ENCODE results near the gene HP.
"Not testable (repeated sequence)": the region's sequence is repeated elsewhere in the genome, so short reads cannot be mapped to it uniquely, and the experiment has no call there.

Gene HP

GRCh38 chr16:72066747-72067146 lies 12.4 kb downstream of the HP start:
- 17% methylated on average over 1 of the region's 1 CpG for WGBS (ENCODE audit: insufficient coverage)
- no peak overlapping the region for H3K27ac ChIP-seq (ENCODE audit: insufficient read depth in 1 of 2, low read depth in 1 of 2, low read length in 2 of 2, poor library complexity in 1 of 2, severe bottlenecking in 2 of 2)
- no peak overlapping the region for H3K4me3 ChIP-seq (ENCODE audit: control insufficient read depth in 1 of 7, extremely low read depth in 1 of 7, insufficient read depth in 4 of 7, low read depth in 2 of 7, low read length in 6 of 7)
- POLR2A ChIA-PET = no interaction called here
- H3K4me1 ChIP-seq (ENCODE audit: control extremely low read depth in 1 of 4, control insufficient read depth in 4 of 4, insufficient read depth in 4 of 4, low read length in 3 of 4) = no peaks in the 10 kb centered on the region
- CTCF ChIA-PET = interaction anchor here (0.9 to 3.5 kb wide), 8 partner anchors 13 to 45 kb away, joined by 3 to 33 read pairs (median 4); partner anchors contain the start of genes DHX38 and TXNL4B
- H3K36me3 ChIP-seq (ENCODE audit: control insufficient read depth in 4 of 4, insufficient read depth in 4 of 4, low read length in 3 of 4) = no peaks in the 10 kb centered on the region
- no peaks in the 10 kb centered on the region for H3K9me3 ChIP-seq (ENCODE audit: control extremely low read depth in 1 of 5, control insufficient read depth in 4 of 5, insufficient read depth in 2 of 5, low read depth in 1 of 5, low read length in 4 of 5)
- DNase-seq = peak; percentile 43 to 71 (median 64)
- no peaks in the 10 kb centered on the region for H3K27me3 ChIP-seq (replicated peaks in 2 of 5; ENCODE audit: control insufficient read depth in 4 of 5, insufficient read depth in 5 of 5, low read length in 4 of 5)

- H3K4me1 ChIP-seq (ENCODE audit: control extremely low read depth in 1 of 4, control insufficient read depth in 4 of 4, insufficient read depth in 4 of 4, low read length in 3 of 4) = no peaks in the 10 kb centered on the region
- no peaks in the 10 kb centered on the region for H3K27me3 ChIP-seq (replicated peaks in 2 of 5; ENCODE audit: control insufficient read depth in 4 of 5, insufficient read depth in 5 of 5, low read length in 4 of 5)
- POLR2A ChIA-PET = no interaction called here
- DNase-seq = no peak
- H3K9me3 ChIP-seq (ENCODE audit: control extremely low read depth in 1 of 5, control insufficient read depth in 4 of 5, insufficient read depth in 2 of 5, low read depth in 1 of 5, low read length in 4 of 5) = no peaks in the 10 kb centered on the region
- 95% methylated on average over 3 of the region's 4 CpGs for WGBS (ENCODE audit: insufficient coverage)
- H3K27ac ChIP-seq (ENCODE audit: insufficient read depth in 1 of 2, low read depth in 1 of 2, low read length in 2 of 2, poor library complexity in 1 of 2, severe bottlenecking in 2 of 2) = no peak overlapping the region
- H3K4me3 ChIP-seq (ENCODE audit: control insufficient read depth in 1 of 7, extremely low read depth in 1 of 7, insufficient read depth in 4 of 7, low read depth in 2 of 7, low read length in 6 of 7) = no peak overlapping the region
- CTCF ChIA-PET = interaction anchor here (0.7 to 3.5 kb wide), 3 partner anchors 31 to 1809 kb away, joined by 3 to 33 read pairs (median 3); no protein-coding TSS in a partner anchor
- H3K36me3 ChIP-seq (ENCODE audit: control insufficient read depth in 4 of 4, insufficient read depth in 4 of 4, low read length in 3 of 4) = no peaks in the 10 kb centered on the region
Observed at GRCh38 chr16:72068930-72069329, 14.6 kb downstream of the HP start.

- Histone ChIP-seq H3K27me3 (replicated peaks in 2 of 5; ENCODE audit: control insufficient read depth in 4 of 5, insufficient read depth in 5 of 5, low read length in 4 of 5) (no peaks in the 10 kb centered on the region), H3K27ac (ENCODE audit: insufficient read depth in 1 of 2, low read depth in 1 of 2, low read length in 2 of 2, poor library complexity in 1 of 2, severe bottlenecking in 2 of 2) (no peak overlapping the region), H3K9me3 (ENCODE audit: control extremely low read depth in 1 of 5, control insufficient read depth in 4 of 5, insufficient read depth in 2 of 5, low read depth in 1 of 5, low read length in 4 of 5) (no peaks in the 10 kb centered on the region), H3K4me1 (ENCODE audit: control extremely low read depth in 1 of 4, control insufficient read depth in 4 of 4, insufficient read depth in 4 of 4, low read length in 3 of 4) (no peaks in the 10 kb centered on the region), H3K4me3 (ENCODE audit: control insufficient read depth in 1 of 7, extremely low read depth in 1 of 7, insufficient read depth in 4 of 7, low read depth in 2 of 7, low read length in 6 of 7) (no peak overlapping the region), H3K36me3 (ENCODE audit: control insufficient read depth in 4 of 4, insufficient read depth in 4 of 4, low read length in 3 of 4) (peaks cover 0 to 2% (median 0%) of the 10 kb centered on the region in 4 experiments)
- no peak for DNase-seq
- ChIA-PET CTCF (interaction anchor here (0.6 to 1.4 kb wide), 2 partner anchors 13 to 375 kb away, joined by 3 read pairs; no protein-coding TSS in a partner anchor), POLR2A (no interaction called here)
- 99% methylated on average over 10 of the region's 12 CpGs for WGBS (ENCODE audit: insufficient coverage)
Observed at GRCh38 chr16:72072514-72073342, 18.4 kb downstream of the HP start.

GRCh38 chr16:72073560-72074230 lies 19.4 kb downstream of the HP start:
- ChIA-PET CTCF (interaction anchor here (0.6 to 0.7 kb wide), 2 partner anchors 13 to 376 kb away, joined by 3 read pairs; no protein-coding TSS in a partner anchor), POLR2A (no interaction called here)
- 97% methylated on average over 6 of the region's 8 CpGs for WGBS (ENCODE audit: insufficient coverage)
- no peaks in the 10 kb centered on the region for H3K9me3 ChIP-seq (ENCODE audit: control extremely low read depth in 1 of 5, control insufficient read depth in 4 of 5, insufficient read depth in 2 of 5, low read depth in 1 of 5, low read length in 4 of 5)
- no peaks in the 10 kb centered on the region for H3K4me1 ChIP-seq (ENCODE audit: control extremely low read depth in 1 of 4, control insufficient read depth in 4 of 4, insufficient read depth in 4 of 4, low read length in 3 of 4)
- peaks cover 0 to 2% (median 1%) of the 10 kb centered on the region in 4 experiments for H3K36me3 ChIP-seq (ENCODE audit: control insufficient read depth in 4 of 4, insufficient read depth in 4 of 4, low read length in 3 of 4)
- H3K4me3 ChIP-seq (ENCODE audit: control insufficient read depth in 1 of 7, extremely low read depth in 1 of 7, insufficient read depth in 4 of 7, low read depth in 2 of 7, low read length in 6 of 7) = no peak overlapping the region
- no peak for DNase-seq
- H3K27ac ChIP-seq (ENCODE audit: insufficient read depth in 1 of 2, low read depth in 1 of 2, low read length in 2 of 2, poor library complexity in 1 of 2, severe bottlenecking in 2 of 2) = no peak overlapping the region
- H3K27me3 ChIP-seq (replicated peaks in 2 of 5; ENCODE audit: control insufficient read depth in 4 of 5, insufficient read depth in 5 of 5, low read length in 4 of 5) = no peaks in the 10 kb centered on the region

- CTCF ChIA-PET; H3K9me3 ChIP-seq (ENCODE audit: control extremely low read depth in 1 of 5, control insufficient read depth in 4 of 5, insufficient read depth in 2 of 5, low read depth in 1 of 5, low read length in 4 of 5): not testable (repeated sequence)
- WGBS (ENCODE audit: insufficient coverage) = 89% methylated on average over 1 of the region's 6 CpGs
Observed at GRCh38 chr16:72075067-72075466, 20.8 kb downstream of the HP start.

GRCh38 chr16:72076991-72077706 lies 22.8 kb downstream of the HP start:
- H3K27me3 ChIP-seq (replicated peaks in 2 of 5; ENCODE audit: control insufficient read depth in 4 of 5, insufficient read depth in 5 of 5, low read length in 4 of 5); DNase-seq; H3K4me1 ChIP-seq (ENCODE audit: control extremely low read depth in 1 of 4, control insufficient read depth in 4 of 4, insufficient read depth in 4 of 4, low read length in 3 of 4); H3K9me3 ChIP-seq (ENCODE audit: control extremely low read depth in 1 of 5, control insufficient read depth in 4 of 5, insufficient read depth in 2 of 5, low read depth in 1 of 5, low read length in 4 of 5); H3K4me3 ChIP-seq (ENCODE audit: control insufficient read depth in 1 of 7, extremely low read depth in 1 of 7, insufficient read depth in 4 of 7, low read depth in 2 of 7, low read length in 6 of 7); H3K27ac ChIP-seq (ENCODE audit: insufficient read depth in 1 of 2, low read depth in 1 of 2, low read length in 2 of 2, poor library complexity in 1 of 2, severe bottlenecking in 2 of 2); POLR2A ChIA-PET; H3K36me3 ChIP-seq (ENCODE audit: control insufficient read depth in 4 of 4, insufficient read depth in 4 of 4, low read length in 3 of 4): not testable (repeated sequence)
- CTCF ChIA-PET = interaction anchor here (1.1 kb wide), 1 partner anchor 9 kb away, joined by 4 read pairs; no protein-coding TSS in a partner anchor
- WGBS (ENCODE audit: insufficient coverage) = no CpG with 5 or more reads among the region's 5 CpGs

More at GRCh38 chr16:72075067-72075466, 20.8 kb downstream of the HP start:
- DNase-seq; H3K27ac ChIP-seq (ENCODE audit: insufficient read depth in 1 of 2, low read depth in 1 of 2, low read length in 2 of 2, poor library complexity in 1 of 2, severe bottlenecking in 2 of 2); H3K4me3 ChIP-seq (ENCODE audit: control insufficient read depth in 1 of 7, extremely low read depth in 1 of 7, insufficient read depth in 4 of 7, low read depth in 2 of 7, low read length in 6 of 7); POLR2A ChIA-PET; H3K4me1 ChIP-seq (ENCODE audit: control extremely low read depth in 1 of 4, control insufficient read depth in 4 of 4, insufficient read depth in 4 of 4, low read length in 3 of 4); H3K27me3 ChIP-seq (replicated peaks in 2 of 5; ENCODE audit: control insufficient read depth in 4 of 5, insufficient read depth in 5 of 5, low read length in 4 of 5); H3K36me3 ChIP-seq (ENCODE audit: control insufficient read depth in 4 of 4, insufficient read depth in 4 of 4, low read length in 3 of 4): not testable (repeated sequence)

Data from common myeloid progenitor, CD34-positive (primary cell).